Inflammatory macrophage (primary cell): ENCODE measurements around the gene CD207.
A peak's percentile ranks its signal among the peaks of the same experiment; 100 is the strongest.
"Not testable (repeated sequence)": the region's sequence is repeated elsewhere in the genome, so short reads cannot be mapped to it uniquely, and the experiment has no call there.

Experiments used
- DNase-seq, 2 donors: peaks; one replicate each; pipeline ENCODE4 v3.0.0-alpha.2; 2020 to 2022
- total RNA-seq, 18 experiments: gene quantifications; one replicate each; lab custom pipeline; 2026; ENCODE audit warnings: mixed read lengths in 6 of 18, inconsistent platforms in 2 of 18; lab: John Stamatoyannopoulos, UW

The CD207 gene
- 0 to 0.09 (median 0) reads per million in 18 experiments for total RNA-seq

DNA sequence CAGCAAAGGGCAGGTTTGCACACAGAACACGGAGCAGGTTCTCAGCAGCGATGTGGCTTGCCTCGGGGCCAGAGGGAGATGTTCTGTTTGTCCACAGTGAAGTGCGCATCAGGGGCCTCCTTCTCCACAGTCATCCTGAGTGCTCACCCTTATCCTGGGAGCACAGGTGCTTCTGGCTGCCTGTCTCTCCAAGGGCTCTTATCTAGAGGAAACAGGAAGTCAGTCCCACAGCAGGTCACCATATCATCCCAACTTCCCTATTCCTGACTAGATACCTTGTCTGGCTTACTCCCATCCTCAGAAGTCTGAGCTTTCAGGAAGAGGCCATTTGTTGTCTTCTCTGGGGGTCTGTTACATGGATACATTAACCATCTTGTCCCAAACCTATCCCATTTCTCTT is at the start of gene CD207:
TSS of gene CD207 (minus strand) at position 174 of the 400 bp plus-strand sequence. CDS start at position 134, 40 bp downstream.
- no peak for DNase-seq

- DNase-seq = not testable (repeated sequence)
These were observed 42.9 kb upstream of the CD207 start for GRCh38 chr2:70878543-70878942.

DNA sequence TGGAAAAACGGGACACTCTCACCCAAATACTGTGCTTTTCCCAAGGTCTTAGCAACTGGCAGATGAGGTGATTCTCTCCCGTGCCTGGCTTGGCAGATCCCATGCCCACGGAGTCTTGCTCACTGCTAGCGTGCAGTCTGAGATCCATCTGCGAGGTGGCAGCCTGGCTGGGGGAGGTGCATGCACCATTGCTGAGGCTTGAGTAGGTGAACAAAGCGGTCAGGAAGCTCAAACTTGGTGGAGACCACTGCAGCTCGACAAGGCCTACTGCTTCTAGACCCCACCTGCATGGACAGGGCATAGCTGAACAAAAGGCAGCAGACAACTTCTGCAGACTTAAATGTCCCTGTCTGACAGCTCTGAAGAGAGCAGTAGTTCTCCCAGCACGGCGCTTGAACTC is 40.5 kb upstream of the CD207 start:
- DNase-seq = not testable (repeated sequence)

- no peak for DNase-seq
These were observed 37.9 kb upstream of the CD207 start for GRCh38 chr2:70873541-70873940.

DNA sequence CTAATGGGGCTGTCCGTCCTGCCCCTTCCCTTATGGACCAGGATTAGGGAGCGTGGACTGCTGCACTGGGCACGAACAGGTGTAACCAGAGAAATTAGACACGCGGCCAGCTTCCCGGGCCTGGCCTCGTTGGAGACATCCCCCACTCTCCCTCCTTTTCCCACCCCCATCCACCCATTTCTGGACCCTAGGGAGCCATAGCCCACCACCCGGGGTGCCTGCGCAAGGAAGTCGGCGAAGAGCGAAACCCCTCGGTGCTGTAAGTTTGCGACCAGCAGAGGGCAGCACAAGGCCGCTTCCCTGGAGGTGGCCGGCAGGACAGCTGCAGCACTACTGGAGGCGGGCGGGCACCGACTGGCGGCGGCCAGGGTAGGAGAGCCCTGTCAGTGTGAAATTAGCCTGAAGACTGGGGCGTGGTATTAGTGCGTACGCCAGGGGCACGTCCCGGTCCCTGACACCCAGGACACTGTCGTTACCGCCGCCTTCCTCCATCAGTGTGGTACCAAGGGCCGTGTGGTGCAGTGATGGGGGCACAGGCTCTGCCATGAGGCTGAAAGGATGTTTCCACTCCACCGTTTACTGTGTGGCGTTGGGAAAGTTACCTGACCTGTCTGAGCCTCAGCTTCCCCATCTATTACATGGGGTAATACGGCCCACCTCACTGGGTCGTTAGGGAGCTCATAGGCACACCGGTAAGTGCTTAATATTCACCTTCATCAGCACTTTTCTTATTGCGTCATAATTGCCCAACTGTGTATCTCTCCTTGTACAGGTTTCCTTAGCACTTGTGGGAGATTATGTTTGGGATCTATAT is 36.0 kb upstream of the CD207 start:
- DNase-seq = peak; percentile 85 to 90

- DNase-seq = no peak
These were observed 35.2 kb upstream of the CD207 start for GRCh38 chr2:70870790-70871189.

- no peak for DNase-seq
These were observed 33.4 kb upstream of the CD207 start for GRCh38 chr2:70868970-70869369.

GRCh38 chr2:70861777-70862625 is 26.4 kb upstream of the CD207 start:
- DNase-seq = peak; percentile 79

- no peak for DNase-seq
These were observed 20.1 kb upstream of the CD207 start for GRCh38 chr2:70855667-70856066.

- DNase-seq = peak; percentile 29 to 51
These were observed 18.8 kb upstream of the CD207 start for GRCh38 chr2:70854411-70854810.

DNA sequence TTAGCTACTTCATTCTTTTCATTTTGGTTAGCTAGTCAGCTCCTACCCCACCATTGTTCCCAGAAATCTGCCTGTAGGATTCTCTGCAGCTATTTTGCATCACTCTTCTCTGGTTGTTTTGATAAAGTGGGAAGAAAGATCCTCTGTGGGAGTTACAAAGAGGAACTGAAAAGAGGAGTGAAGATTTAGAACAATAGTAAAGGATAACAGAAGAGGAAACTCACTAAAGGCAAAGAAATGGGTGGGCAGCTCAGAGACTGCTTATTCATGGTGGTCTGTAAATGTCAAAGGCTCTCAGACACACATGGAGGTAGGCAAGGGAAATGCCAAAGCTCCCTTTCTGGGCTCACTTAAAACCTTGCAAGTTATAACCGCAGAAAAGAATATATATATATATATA is 17.2 kb upstream of the CD207 start:
- DNase-seq = peak; percentile 71 to 75

DNA sequence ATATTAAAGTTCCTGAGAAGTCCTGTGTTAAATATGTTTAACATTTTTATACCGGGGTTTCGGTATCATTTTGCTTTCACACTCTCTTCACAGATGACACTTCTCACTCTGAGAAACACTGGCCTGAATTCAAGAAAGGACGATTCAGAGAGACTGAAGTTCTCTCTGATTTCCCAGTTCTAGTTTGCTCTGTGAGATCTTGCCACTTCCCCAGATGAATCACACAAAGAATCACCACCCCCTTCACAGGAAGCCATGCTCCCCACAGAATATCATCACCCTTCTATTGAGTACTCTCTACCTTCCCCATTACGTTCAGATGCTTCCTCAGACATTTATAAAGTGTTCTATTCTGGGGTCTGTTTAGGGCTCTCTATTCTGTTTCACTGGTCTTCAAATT is 16.1 kb upstream of the CD207 start:
- DNase-seq = peak; percentile 88 to 90

- peak; percentile 26 to 46 for DNase-seq
These were observed 15.3 kb upstream of the CD207 start for GRCh38 chr2:70850925-70851324.

DNA sequence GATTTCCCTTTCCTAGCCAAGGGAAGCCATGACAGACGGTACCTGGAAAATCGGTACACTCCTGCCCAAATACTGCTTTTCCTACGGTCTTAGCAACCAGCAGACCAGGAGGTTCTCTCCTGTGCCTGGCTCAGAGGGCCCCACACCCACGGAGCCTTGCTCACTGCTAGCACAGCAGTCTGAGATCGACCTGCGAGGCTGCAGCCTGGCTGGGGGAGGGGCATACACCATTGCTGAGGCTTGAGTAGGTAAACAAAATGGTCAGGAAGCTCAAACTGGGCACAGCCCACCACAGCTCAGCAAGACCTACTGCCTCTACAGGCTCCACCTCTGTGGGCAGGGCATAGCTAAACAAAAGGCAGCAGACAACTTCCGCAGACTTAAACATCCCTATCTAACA is 6.8 kb upstream of the CD207 start:
- DNase-seq = no peak

GRCh38 chr2:70837980-70838925 is 2.6 kb upstream of the CD207 start:
- no peak for DNase-seq

GRCh38 chr2:70834881-70835280 is 735 bp downstream of the CD207 start:
- DNase-seq = no peak

DNA sequence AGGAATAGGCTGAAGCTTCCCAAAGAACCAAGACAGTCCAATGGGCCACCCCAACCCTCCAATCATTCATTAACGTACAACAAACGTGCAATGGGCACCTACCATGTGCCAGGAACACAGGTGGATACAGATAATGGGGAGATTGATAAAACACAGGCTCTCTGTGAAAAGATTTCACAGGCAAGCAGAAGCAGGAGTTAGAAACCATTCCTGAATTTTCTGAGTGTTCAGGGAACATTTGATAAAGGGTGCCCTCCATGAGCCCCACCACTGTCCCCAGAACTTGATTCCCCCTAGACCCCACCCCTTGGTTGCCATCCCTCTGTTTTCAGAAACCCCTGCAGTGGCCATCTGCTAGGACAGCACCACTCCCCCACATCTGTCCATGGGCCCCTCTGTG is 1.5 kb downstream of the CD207 start:
- DNase-seq = no peak

- no peak for DNase-seq
These were observed 2.4 kb downstream of the CD207 start for GRCh38 chr2:70833246-70833645.

DNA sequence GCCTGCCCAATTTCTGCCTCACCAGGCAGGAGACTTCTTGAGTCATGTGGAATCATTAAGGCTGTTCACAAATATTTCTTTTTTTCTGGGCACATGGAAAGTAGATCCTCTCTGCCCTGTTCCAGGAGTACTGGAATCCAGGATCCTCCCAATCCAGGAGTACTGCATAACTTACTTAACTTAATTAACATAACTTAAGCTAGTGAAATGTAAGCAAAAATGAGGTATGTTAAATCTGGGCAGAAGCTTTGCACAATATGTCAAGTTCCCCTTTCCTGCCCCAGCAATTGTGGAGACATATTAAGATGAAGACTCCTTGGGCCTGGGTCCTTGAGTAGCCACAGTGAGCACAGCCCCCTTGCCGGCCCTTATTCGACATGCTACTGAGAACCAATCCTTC is 3.2 kb downstream of the CD207 start:
- peak; percentile 54 to 65 for DNase-seq

DNA sequence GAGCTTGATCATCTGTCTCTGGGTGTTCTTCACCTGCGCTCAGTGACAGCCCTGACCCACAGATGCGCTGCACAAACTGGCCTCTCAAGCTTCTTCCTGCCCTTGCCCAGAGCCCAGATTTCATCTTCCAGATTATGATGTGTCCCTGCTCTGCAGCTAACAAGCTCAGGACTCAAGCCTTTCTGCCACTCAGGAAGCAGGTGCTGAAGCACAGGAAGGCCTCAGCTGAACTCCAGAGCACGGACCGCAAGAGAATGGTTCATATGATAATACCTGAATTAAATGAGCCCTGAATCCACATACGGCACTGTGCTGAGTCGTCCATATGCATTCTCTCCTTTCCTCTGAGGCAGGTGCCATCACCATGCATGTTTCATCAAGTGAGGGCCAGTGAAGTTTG is 3.8 kb downstream of the CD207 start:
- no peak for DNase-seq

DNA sequence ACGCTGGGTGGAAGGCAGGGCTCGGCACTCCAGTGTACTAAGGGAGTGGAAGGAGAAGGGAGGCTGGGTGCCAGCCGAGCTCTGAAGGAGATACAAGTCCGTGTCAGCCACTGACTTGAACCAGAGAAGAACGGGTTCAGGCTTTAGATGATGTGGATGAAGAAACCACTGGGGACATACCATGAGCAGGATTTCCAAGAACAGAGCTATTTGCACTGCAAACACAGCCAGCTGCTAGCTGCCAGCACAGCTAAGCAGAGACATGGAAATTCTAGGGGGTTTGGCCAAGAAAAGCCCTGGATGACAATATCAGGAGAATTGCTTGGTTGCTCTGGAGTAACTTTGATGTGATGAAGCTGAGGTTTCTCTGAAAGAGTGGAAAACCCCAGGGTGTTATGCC is 5.2 kb downstream of the CD207 start:
- no peak for DNase-seq

GRCh38 chr2:70829916-70830315 is 5.7 kb downstream of the CD207 start:
- DNase-seq = no peak
